GM13977 (cell line): ENCODE data around the gene POLR1E.

Experiments used
- DNase-seq: peaks from one replicate; pipeline ENCODE4 v3.0.0; 2012; ENCODE audit warnings: low spot score
- CTCF ChIP-seq: IDR thresholded peaks from 2 replicates; pipeline ENCODE4 v1.5.1; 2012; ENCODE audit warnings: mild to moderate bottlenecking, control low read depth; ENCODE audit not compliant: insufficient read depth; ENCODE audit errors: extremely low read depth, missing control alignments
- in situ Hi-C: fragments of 300-500 bp; cut with MboI; formaldehyde crosslinking; loops from one replicate; pipeline ENCODE4 v1.12.0; 2022; ENCODE audit warnings: low sequenced_read_pairs, low pct_unique_long_range_greater_than_20kb, mixed read lengths, inconsistent platforms; ENCODE audit not compliant: unreplicated experiment

The POLR1E gene

DNA sequence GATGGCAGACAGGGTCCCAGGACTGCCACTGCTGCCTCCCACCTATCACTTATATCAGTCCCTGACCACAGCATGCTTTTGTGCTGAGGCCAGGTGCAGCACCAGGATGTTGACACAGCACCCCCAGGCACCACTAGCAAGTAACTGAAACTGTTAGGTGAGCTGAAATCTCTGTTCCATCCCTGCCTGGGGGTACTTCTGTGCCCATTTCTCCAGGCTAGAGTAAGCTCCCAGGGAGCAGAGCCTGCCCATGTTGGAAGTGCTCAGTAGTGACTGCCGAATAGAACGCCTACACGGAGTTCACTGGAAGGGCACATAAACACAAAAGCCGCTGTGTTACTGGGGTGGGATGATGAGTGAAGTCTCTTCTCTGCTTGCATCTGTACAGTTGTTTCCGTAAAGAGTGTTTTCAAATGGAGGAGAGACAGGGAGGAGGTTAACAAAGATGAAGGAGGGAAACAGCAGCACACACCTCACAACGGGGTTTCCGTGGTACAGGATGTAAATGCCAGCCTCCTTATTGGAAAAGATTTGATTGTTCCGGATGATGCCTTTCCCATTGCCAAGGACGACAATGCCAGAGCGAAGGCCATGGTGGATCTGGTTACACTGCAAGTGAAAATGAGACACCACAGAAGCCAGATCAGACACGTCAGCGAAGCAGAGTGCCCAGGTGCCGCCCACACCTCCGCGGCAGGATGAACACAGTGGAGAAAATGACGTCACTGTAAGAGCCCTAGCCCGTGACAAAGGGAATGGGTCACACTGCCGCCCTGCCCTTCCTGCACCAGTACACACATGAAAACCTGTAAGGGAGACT lies 43.1 kb downstream of the POLR1E start:
- TF ChIP-seq CTCF, result no peak
- peak; percentile 76 for DNase-seq
- in situ Hi-C loops, result no loop called here

- DNase-seq, result peak; percentile 44
- TF ChIP-seq CTCF, result no peak
- in situ Hi-C loops, result no loop called here
Observed at GRCh38 chr9:37531699-37532098, 46.0 kb downstream of the POLR1E start.

DNA sequence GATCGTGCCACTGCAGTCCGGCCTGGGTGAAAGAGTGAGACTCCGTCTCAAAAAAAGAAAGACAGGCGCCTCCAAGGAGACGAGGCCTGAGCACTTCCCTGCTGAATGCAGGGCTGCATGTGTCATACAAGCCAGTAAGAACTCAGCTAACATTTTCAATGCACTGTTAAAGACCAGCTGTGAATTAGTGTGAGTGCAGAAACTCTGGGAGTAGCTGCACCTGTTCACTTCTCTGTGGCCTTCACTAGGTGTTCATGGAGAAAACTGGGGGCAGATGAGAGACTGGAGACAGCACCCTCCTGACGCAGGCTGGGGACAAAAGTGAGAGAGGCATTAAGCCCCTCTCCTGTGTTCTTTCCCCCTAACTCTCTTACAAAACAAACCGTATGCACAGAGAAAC lies 48.7 kb downstream of the POLR1E start:
- TF ChIP-seq CTCF, result no peak

DNA sequence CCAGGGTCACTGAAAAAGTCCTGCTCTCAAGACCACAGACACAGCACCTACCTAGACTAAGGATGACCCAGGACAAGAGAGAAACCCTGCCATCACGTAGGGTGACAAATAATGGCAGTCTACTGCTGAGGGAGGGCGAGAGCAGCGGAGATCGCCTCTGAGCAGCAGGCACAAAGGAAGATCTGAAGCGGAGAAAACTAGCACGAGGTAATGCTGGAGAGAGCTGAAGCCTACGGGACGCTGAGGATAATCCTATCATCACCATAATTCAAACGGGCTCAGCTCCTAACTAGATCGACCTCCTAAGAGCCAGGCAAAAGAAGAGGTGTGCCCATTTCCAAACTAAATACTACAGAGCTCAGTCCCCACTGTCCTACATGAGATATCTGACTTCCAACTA lies 49.2 kb downstream of the POLR1E start:
- no peak for DNase-seq
- no peak for TF ChIP-seq CTCF
- in situ Hi-C loops, result no loop called here

More for the DNA sequence above, 48.7 kb downstream of the POLR1E start:
- in situ Hi-C loops, result no loop called here
- no peak for DNase-seq

GRCh38 chr9:37538099-37538498 lies 52.4 kb downstream of the POLR1E start:
- DNase-seq, result no peak
- in situ Hi-C loops, result no loop called here
- no peak for TF ChIP-seq CTCF

DNA sequence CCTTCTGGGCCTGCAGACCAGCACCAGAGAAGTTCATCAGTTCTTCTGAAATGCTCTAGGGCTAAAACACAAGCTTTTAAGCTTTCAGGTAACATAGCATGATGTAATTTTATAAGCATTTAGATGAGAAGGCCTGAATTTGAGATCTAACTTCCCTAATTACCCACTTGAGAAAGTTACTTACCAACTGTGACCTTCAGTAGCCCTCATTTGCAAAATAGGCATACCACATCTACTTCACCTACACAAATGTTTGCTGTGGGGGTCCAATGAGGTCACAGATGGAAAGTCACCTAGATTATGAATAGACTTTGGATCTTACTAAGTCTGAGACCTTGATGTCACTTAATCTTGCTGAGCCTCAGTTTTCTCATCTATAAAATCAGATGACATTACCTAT lies 53.9 kb downstream of the POLR1E start:
- in situ Hi-C loops, result no loop called here
- TF ChIP-seq CTCF, result no peak
- DNase-seq, result no peak
